Bone marrow (tissue), 2 donors: ENCODE data around the gene ACVRL1.
A peak's percentile ranks its signal among the peaks of the same experiment; 100 is the strongest.

Experiments used
- DNase-seq, 2 donors: peaks; one replicate each; lab custom pipeline; 2025; lab: John Stamatoyannopoulos, UW

Gene ACVRL1

GRCh38 chr12:51907083-51907855 lies at the start of gene ACVRL1:
Gene ACVRL1 (plus strand): TSS chr12:51907504. CDS start chr12:51912475, 4,971 bp downstream.
- DNase-seq = no peak

- DNase-seq = no peak
These were observed 46.3 kb upstream of the ACVRL1 start for GRCh38 chr12:51860986-51861385.

GRCh38 chr12:51862947-51863346 lies 44.4 kb upstream of the ACVRL1 start:
- no peak for DNase-seq

- DNase-seq = no peak
These were observed 43.9 kb upstream of the ACVRL1 start for GRCh38 chr12:51863363-51863932.

GRCh38 chr12:51863933-51864832 lies 43.1 kb upstream of the ACVRL1 start:
- no peak for DNase-seq

GRCh38 chr12:51864833-51865670 lies 42.3 kb upstream of the ACVRL1 start:
- no peak for DNase-seq

- no peak for DNase-seq
These were observed 41.5 kb upstream of the ACVRL1 start for GRCh38 chr12:51865757-51866270.

GRCh38 chr12:51866324-51866723 lies 41.0 kb upstream of the ACVRL1 start:
- DNase-seq = no peak

- no peak for DNase-seq
These were observed 40.5 kb upstream of the ACVRL1 start for GRCh38 chr12:51866762-51867161.

- no peak for DNase-seq
These were observed 39.9 kb upstream of the ACVRL1 start for GRCh38 chr12:51867371-51867770.

- DNase-seq = no peak
These were observed 39.4 kb upstream of the ACVRL1 start for GRCh38 chr12:51867796-51868428.

- DNase-seq = peak in 1 of 2 donors; percentile 7
These were observed 38.3 kb upstream of the ACVRL1 start for GRCh38 chr12:51868821-51869495.

GRCh38 chr12:51869496-51869865 lies 37.8 kb upstream of the ACVRL1 start:
- DNase-seq = no peak

GRCh38 chr12:51869931-51870330 lies 37.4 kb upstream of the ACVRL1 start:
- DNase-seq = no peak

GRCh38 chr12:51870504-51870903 lies 36.8 kb upstream of the ACVRL1 start:
- no peak for DNase-seq

GRCh38 chr12:51871126-51871525 lies 36.2 kb upstream of the ACVRL1 start:
- no peak for DNase-seq

GRCh38 chr12:51871918-51872688 lies 35.2 kb upstream of the ACVRL1 start:
- no peak for DNase-seq

- DNase-seq = no peak
These were observed 34.7 kb upstream of the ACVRL1 start for GRCh38 chr12:51872689-51872981.

GRCh38 chr12:51873251-51873994 lies 33.9 kb upstream of the ACVRL1 start:
- no peak for DNase-seq
